ENCODE results near the gene ANO7.

- TF ChIP-seq POLR2A (IDR thresholded peaks at IDR 0.05; ENCODE audit: control extremely low read depth in 1 of 2, low read depth in 2 of 2, low read length in 2 of 2) (no peak; a peak in 2 of 3 replicates), MAFK (IDR thresholded peaks at IDR 0.05; ENCODE audit: low read depth, low read length) (no peak), JUN (IDR thresholded peaks at IDR 0.05; ENCODE audit: low read depth, low read length) (no peak), POLR2AphosphoS5 (IDR thresholded peaks at IDR 0.05; ENCODE audit: low read depth, low read length) (no peak), CTCF (IDR thresholded peaks at IDR 0.05; ENCODE audit: control extremely low read depth in 1 of 3, insufficient read depth in 1 of 3, low read depth in 1 of 3, low read length in 3 of 3) (no peak), EP300 (IDR thresholded peaks at IDR 0.05; ENCODE audit: borderline replicate concordance in 1 of 2, low read depth in 2 of 2, low read length in 2 of 2) (no peak), RAD21 (IDR thresholded peaks at IDR 0.05 in 1 of 2, conservative IDR thresholded peaks at IDR 0.05 in 1 of 2; ENCODE audit: low read depth in 2 of 2, low read length in 2 of 2) (no peak), EZH2 (IDR thresholded peaks at IDR 0.05; ENCODE audit: low read depth, low read length, severe bottlenecking) (no peak), SP4 (IDR thresholded peaks at IDR 0.05; ENCODE audit: low read length) (no peak), TEAD4 (IDR thresholded peaks at IDR 0.05; ENCODE audit: low read depth, low read length) (no peak)
Measured at GRCh38 chr2:241149675-241149924, 38.9 kb upstream of the ANO7 start.
